ENCODE data around the gene PPM1D.

The PPM1D gene

DNA sequence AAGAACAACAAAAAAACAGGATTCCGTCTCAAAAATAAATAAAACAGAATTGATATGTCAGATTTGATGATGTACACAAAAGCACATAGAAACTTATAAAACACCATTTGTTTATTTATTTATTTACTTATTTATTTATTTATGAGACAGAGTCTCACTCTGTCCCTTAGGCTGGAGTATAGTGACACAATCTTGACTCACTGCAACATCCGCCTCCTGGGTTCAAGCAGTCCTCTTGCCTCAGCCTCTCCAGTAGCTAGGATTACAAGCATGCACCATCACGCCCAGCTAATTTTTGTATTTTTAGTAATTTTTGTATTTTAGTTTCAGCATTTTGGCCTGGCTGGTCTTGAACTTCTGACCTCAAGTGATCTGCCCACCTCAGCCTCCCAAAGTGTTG is 99.1 kb downstream of the PPM1D start:
- Mint-ChIP-seq H3K4me1 (ENCODE audit: low read depth) (no peaks in the 10 kb centered on the region), H3K27ac (no peak overlapping the region), H3K36me3 (peaks cover 11% of the 10 kb centered on the region), H3K9me3 (ENCODE audit: low read depth) (no peaks in the 10 kb centered on the region), H3K27me3 (no peaks in the 10 kb centered on the region), H3K4me3 (no peak overlapping the region)

DNA sequence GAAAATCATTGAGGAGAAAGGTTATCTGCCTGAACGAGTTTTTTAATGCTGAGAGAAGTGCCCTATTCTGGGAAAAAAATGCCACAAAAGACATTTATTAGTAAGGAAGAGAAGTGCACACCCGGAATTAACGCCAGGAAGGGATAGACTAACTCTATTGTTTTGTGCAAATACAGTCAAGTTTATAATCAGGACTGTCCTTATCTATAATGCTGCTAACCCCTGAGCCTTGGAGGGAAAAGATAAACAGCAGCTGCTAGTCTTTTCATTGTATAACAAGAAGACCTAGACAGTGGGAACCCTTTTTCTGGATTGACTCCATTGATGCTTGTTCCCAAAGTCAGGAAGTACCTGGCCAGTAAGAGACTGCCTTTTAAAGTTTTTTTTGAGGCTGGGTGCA is 104.2 kb downstream of the PPM1D start:
- no peaks in the 10 kb centered on the region for H3K4me1 Mint-ChIP-seq (ENCODE audit: low read depth)
- H3K27ac Mint-ChIP-seq: no peak overlapping the region
- H3K27me3 Mint-ChIP-seq: no peaks in the 10 kb centered on the region
- no peak overlapping the region for H3K4me3 Mint-ChIP-seq
- H3K36me3 Mint-ChIP-seq: peaks cover 7% of the 10 kb centered on the region
- H3K9me3 Mint-ChIP-seq (ENCODE audit: low read depth): no peaks in the 10 kb centered on the region

DNA sequence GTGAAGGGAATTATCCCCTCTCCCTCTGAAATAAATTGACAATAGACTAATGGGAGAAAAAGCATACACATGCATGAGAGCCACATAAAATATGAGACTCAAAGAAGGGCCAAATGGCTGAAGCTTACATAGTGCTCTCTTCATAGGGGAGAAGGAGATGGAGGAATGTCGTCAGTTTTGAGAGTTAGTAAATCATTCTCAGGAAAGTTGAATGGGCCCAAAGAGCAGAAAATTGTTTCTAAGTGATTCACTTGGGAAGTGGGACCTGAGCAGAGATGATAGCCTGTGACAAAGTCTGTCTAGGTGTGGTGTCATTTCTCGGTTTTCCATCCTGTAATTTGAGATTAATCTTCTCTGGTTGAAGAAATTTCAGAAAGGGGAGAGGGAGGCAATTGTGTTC is 112.7 kb downstream of the PPM1D start:
- Mint-ChIP-seq H3K27ac (no peak overlapping the region), H3K9me3 (ENCODE audit: low read depth) (no peaks in the 10 kb centered on the region), H3K4me1 (ENCODE audit: low read depth) (no peaks in the 10 kb centered on the region), H3K27me3 (no peaks in the 10 kb centered on the region), H3K36me3 (peaks cover 6% of the 10 kb centered on the region), H3K4me3 (no peak overlapping the region)

DNA sequence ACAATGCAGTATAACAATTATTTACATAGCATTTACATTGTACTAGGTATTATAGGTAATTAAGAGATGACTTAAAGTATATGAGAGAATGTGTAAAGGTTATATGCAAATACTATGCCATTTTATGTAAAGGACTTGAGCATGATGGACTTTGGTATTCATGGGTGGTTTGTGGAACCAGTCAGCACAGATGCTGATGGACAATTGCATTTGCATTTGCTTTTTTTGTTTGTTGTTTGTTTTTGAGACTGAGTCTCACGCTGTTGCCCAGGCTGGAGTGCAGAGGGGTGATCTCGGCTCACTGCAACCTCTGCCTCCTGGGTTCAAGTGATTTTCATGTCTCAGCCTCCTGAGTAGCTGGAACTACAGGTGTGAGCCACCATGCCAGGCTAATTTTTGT is 113.6 kb downstream of the PPM1D start:
- Mint-ChIP-seq H3K4me1 (ENCODE audit: low read depth) (no peaks in the 10 kb centered on the region), H3K36me3 (peaks cover 6% of the 10 kb centered on the region), H3K27me3 (no peaks in the 10 kb centered on the region), H3K27ac (no peak overlapping the region), H3K4me3 (no peak overlapping the region), H3K9me3 (ENCODE audit: low read depth) (no peaks in the 10 kb centered on the region)

All from activated naive CD8-positive, alpha-beta T cell (primary cell).